IMR-90 (cell line): ENCODE results near the gene GH1. TPM values are rescaled to one million over a fixed set of nuclear protein-coding genes. Genes with fewer than 3 reads are reported as not detected.

ENCODE experiments used
- ATAC-seq: fragments of 200-7000 bp; cut with Tn5 transposase; 2 replicates; pipeline ENCODE4 v1.9.1; 2020; ENCODE audit warnings: low read depth, mild to moderate bottlenecking, moderate library complexity
- BruUV-seq: library from RNA; stranded (reverse); fragments of 400-500 nt; replicated peaks from 2 replicates; lab custom pipeline; 2021; lab: Mats Ljungman, UMichigan
- CTCF ChIA-PET: fragments of 300-600 bp; formaldehyde crosslinking; extraction: SDS; loops from one replicate; lab custom pipeline; 2021; ENCODE audit warnings: antibody characterized with exemption; lab: Yijun Ruan, JAX
- POLR2A ChIA-PET: fragments of 300-600 bp; sonication (Branson Sonifier 250); formaldehyde crosslinking; loops from one replicate; lab custom pipeline; 2022; ENCODE audit warnings: antibody characterized with exemption; ENCODE audit not compliant: unreplicated experiment; lab: Charles Lee
- DNase-seq: peaks from one replicate; pipeline ENCODE4 v3.0.0; 2013
- H2AFZ ChIP-seq: replicated peaks from 2 replicates; pipeline ENCODE3; 2013; ENCODE audit warnings: low read length, mild to moderate bottlenecking; ENCODE audit not compliant: poor library complexity
- H2AK5ac ChIP-seq: 2 replicates; pipeline ENCODE4 v1.6.1; 2013; ENCODE audit warnings: low read depth, low read length, inconsistent platforms
- H2AK9ac ChIP-seq: replicated peaks from 2 replicates; pipeline ENCODE3; 2013; ENCODE audit warnings: mild to moderate bottlenecking, low read depth, low read length, moderate library complexity; ENCODE audit not compliant: poor library complexity
- H2BK120ac ChIP-seq: 2 replicates; pipeline ENCODE4 v1.6.1; 2013; ENCODE audit warnings: low read depth, low read length, inconsistent platforms
- H2BK15ac ChIP-seq: 3 replicates; pipeline ENCODE4 v1.6.1; 2013; ENCODE audit warnings: low read depth, low read length, inconsistent platforms
- H2BK20ac ChIP-seq: 2 replicates; pipeline ENCODE4 v1.6.1; 2013; ENCODE audit warnings: low read depth, mild to moderate bottlenecking, inconsistent platforms, low read length, moderate library complexity
- H2BK5ac ChIP-seq: 2 replicates; pipeline ENCODE4 v1.6.1; 2013; ENCODE audit warnings: mild to moderate bottlenecking, low read depth, low read length, inconsistent platforms; ENCODE audit not compliant: poor library complexity, severe bottlenecking
- H3K14ac ChIP-seq: replicated peaks from 2 replicates; pipeline ENCODE4 v1.6.1; 2013; ENCODE audit warnings: low read depth, low read length, inconsistent platforms
- H3K18ac ChIP-seq: 2 replicates; pipeline ENCODE4 v1.6.1; 2013; ENCODE audit warnings: low read depth, low read length, control low read depth
- H3K23ac ChIP-seq: 2 replicates; pipeline ENCODE4 v1.6.1; 2013; ENCODE audit warnings: low read depth, low read length, inconsistent platforms
- H3K27ac ChIP-seq: 2 replicates; pipeline ENCODE4 v1.5.1; 2013; ENCODE audit warnings: mild to moderate bottlenecking, control low read depth, low read length; ENCODE audit not compliant: insufficient read depth
- H3K27me3 ChIP-seq: 2 replicates; pipeline ENCODE4 v1.6.1; 2013; ENCODE audit warnings: low read length; ENCODE audit not compliant: control insufficient read depth, insufficient read depth
- H3K36me3 ChIP-seq: 2 replicates; pipeline ENCODE4 v1.6.1; 2013; ENCODE audit warnings: low read length, mixed read lengths; ENCODE audit not compliant: control insufficient read depth, insufficient read depth
- H3K4ac ChIP-seq: 2 replicates; pipeline ENCODE4 v1.6.1; 2013; ENCODE audit warnings: low read depth, low read length, inconsistent platforms
- H3K4me1 ChIP-seq: 2 replicates; pipeline ENCODE4 v1.6.1; 2013; ENCODE audit warnings: low read length, mixed read lengths; ENCODE audit not compliant: control insufficient read depth, insufficient read depth
- H3K4me2 ChIP-seq: 2 replicates; pipeline ENCODE4 v1.6.1; 2013; ENCODE audit warnings: low read depth, mild to moderate bottlenecking, control low read depth, low read length, moderate library complexity
- H3K4me3 ChIP-seq: 2 replicates; pipeline ENCODE4 v1.5.1; 2013; ENCODE audit warnings: low read depth, mild to moderate bottlenecking, control low read depth, low read length, moderate library complexity; ENCODE audit not compliant: insufficient read depth
- H3K56ac ChIP-seq: 2 replicates; pipeline ENCODE4 v1.6.1; 2013; ENCODE audit warnings: low read length, inconsistent platforms; ENCODE audit not compliant: insufficient read depth; ENCODE audit errors: extremely low read depth
- H3K79me1 ChIP-seq, 2 experiments: 2 replicates each; pipeline ENCODE4 v1.6.1; 2013; ENCODE audit warnings: low read length in 2 of 2, inconsistent platforms in 1 of 2, low read depth in 1 of 2
- H3K9ac ChIP-seq: 2 replicates; pipeline ENCODE4 v1.6.1; 2013; ENCODE audit warnings: low read depth, low read length, control low read depth
- H3K9me1 ChIP-seq: 2 replicates; pipeline ENCODE4 v1.6.1; 2013; ENCODE audit warnings: low read length, inconsistent platforms; ENCODE audit not compliant: insufficient read depth
- H3K9me3 ChIP-seq: 2 replicates; pipeline ENCODE4 v1.6.1; 2013; ENCODE audit warnings: low read length; ENCODE audit not compliant: control insufficient read depth, insufficient read depth
- H4K20me1 ChIP-seq: 2 replicates; pipeline ENCODE4 v1.6.1; 2013; ENCODE audit warnings: low read length, inconsistent platforms; ENCODE audit not compliant: insufficient read depth
- H4K5ac ChIP-seq: 2 replicates; pipeline ENCODE4 v1.6.1; 2013; ENCODE audit warnings: mild to moderate bottlenecking, low read depth, low read length, control low read depth
- H4K8ac ChIP-seq, 2 experiments: 2 replicates each; pipeline ENCODE4 v1.6.1; 2013; ENCODE audit warnings: low read depth in 2 of 2, low read length in 2 of 2, control low read depth in 1 of 2, inconsistent platforms in 1 of 2
- H4K91ac ChIP-seq: 2 replicates; pipeline ENCODE4 v1.6.1; 2013; ENCODE audit warnings: low read depth, low read length, inconsistent platforms; ENCODE audit not compliant: insufficient read depth
- CEBPB ChIP-seq: IDR thresholded peaks from 2 replicates; pipeline ENCODE4 v1.6.1; 2012; ENCODE audit warnings: low read depth, low read length, improper control_type of control experiment
- WGBS, 2 experiments: methylation state at CpG; one replicate each; pipeline versions ENCODE4 v1.1.5 to v1.1.7; 2013; ENCODE audit warnings: missing lambda C conversion rate in 2 of 2; ENCODE audit not compliant: insufficient read length in 1 of 2; ENCODE audit errors: extremely low coverage in 2 of 2; 5-methylcytosine and 5-hydroxymethylcytosine counted together
- dilution Hi-C: fragments of 300-500 bp; cut with HindIII; formaldehyde crosslinking; loops from one replicate; pipeline ENCODE4 v1.14.3; 2018; ENCODE audit warnings: low sequenced_read_pairs; ENCODE audit not compliant: unreplicated experiment
- in situ Hi-C: fragments of 300-500 bp; cut with MboI; formaldehyde crosslinking; loops from 3 replicates; pipeline ENCODE4 v1.14.3; 2019; ENCODE audit warnings: low sequenced_read_pairs, inconsistent platforms, mixed read lengths
- intact Hi-C: fragments of 100-400 bp; cut with micrococcal nuclease; formaldehyde crosslinking; loops from 2 replicates; pipeline ENCODE4 v1.10.0; 2022
- polyA plus RNA-seq, 3 experiments: library from polyadenylated mRNA; depleted of rRNA; stranded (reverse); fragments of >200 nt; gene quantifications; 2 replicates each; pipeline ENCODE4 v1.2.3, GENCODE V29; 2012; ENCODE audit warnings: low replicate concordance in 1 of 3
- total RNA-seq: library from RNA; depleted of rRNA; stranded (reverse); fragments of >200 nt; gene quantifications from 2 replicates; pipeline ENCODE4 v1.2.3, GENCODE V29; 2012
- TF ChIP-seq, protein P1 (sequence below): fragments of 150-350 bp; IDR thresholded peaks from 2 replicates; pipeline ENCODE4 v1.6.1; 2017; ENCODE audit warnings: mild to moderate bottlenecking, antibody characterized with exemption, low read length, low read depth

The GH1 gene
- total and polyA plus RNA-seq, 2 of the 4 experiments (the other 2 are of a cell fraction), result not detected

DNA sequence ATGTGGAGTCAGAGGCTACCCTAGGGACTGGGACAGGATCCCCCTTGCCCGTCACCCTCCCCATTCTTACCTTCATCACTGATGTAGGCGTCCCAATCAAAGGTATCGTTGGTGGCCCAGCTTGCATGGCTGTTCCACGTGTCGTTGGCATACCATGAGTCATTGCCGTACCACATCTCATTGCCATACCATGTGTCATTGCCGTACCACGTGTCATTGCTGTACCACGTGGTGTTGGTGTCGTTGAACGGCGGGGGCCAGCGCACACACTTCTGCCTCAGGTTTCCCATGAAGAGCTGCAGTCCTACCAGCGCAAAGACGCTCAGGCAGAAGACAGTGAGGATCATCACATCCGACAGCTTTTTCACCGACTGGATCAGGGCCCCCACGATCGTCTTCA is 49.3 kb upstream of the GH1 start:
- DNase-seq (peak; percentile 8), ATAC-seq (no peak)
- intact Hi-C loops (no loop called here), in situ Hi-C loops (no loop called here), dilution Hi-C loops (no loop called here)
- Histone ChIP-seq H3K4ac (no peak overlapping the region), H3K9me1 (0 out of 2 replicates have a peak, but pooled peaks cover 3% of the 10 kb centered on the region), H4K5ac (no peak overlapping the region), H4K20me1 (no peaks in the 10 kb centered on the region), H3K4me2 (no peak overlapping the region), H2BK20ac (no peak overlapping the region), H2BK5ac (no peak overlapping the region), H2AFZ (no peak overlapping the region), H2AK9ac (no peak overlapping the region), H2BK120ac (no peak overlapping the region), H2BK15ac (no peak overlapping the region), H2AK5ac (no peak overlapping the region), H3K36me3 (no peaks in the 10 kb centered on the region), H3K27me3 (peaks cover 26% of the 10 kb centered on the region), H4K91ac (no peak overlapping the region), H3K79me1 (no peaks in the 10 kb centered on the region), H3K18ac (no peak overlapping the region), H3K4me1 (no peaks in the 10 kb centered on the region), H3K27ac (no peak overlapping the region), H3K9me3 (no peaks in the 10 kb centered on the region), H3K56ac (no peak overlapping the region), H3K14ac (no peak overlapping the region), H3K23ac (no peak overlapping the region), H4K8ac (no peak overlapping the region), H3K4me3 (no peak overlapping the region), H3K9ac (no peak overlapping the region)
- TF ChIP-seq, protein P1, sequence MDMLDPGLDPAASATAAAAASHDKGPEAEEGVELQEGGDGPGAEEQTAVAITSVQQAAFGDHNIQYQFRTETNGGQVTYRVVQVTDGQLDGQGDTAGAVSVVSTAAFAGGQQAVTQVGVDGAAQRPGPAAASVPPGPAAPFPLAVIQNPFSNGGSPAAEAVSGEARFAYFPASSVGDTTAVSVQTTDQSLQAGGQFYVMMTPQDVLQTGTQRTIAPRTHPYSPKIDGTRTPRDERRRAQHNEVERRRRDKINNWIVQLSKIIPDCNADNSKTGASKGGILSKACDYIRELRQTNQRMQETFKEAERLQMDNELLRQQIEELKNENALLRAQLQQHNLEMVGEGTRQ, result peak; percentile 51; the same call in 1 of the 2 replicates
- TF ChIP-seq CEBPB, result no peak
- WGBS, 2 experiments, result 84% methylated on average over 17 of the region's 19 CpGs; no CpG with 5 or more reads in 1 of the 2 experiments
- CTCF ChIA-PET, result interaction anchor here (1.0 kb wide), 1 partner anchor 21 kb away, joined by 3 read pairs; no protein-coding TSS in a partner anchor
- BruUV-seq, result no TSS peak
- POLR2A ChIA-PET, result no interaction called here
